Fibroblast of upper back skin (primary cell): ENCODE measurements around the gene TGM2.

Source experiments
- DNase-seq: peaks from one replicate; pipeline ENCODE4 v3.0.0-alpha.2; 2013

TGM2 gene

DNA sequence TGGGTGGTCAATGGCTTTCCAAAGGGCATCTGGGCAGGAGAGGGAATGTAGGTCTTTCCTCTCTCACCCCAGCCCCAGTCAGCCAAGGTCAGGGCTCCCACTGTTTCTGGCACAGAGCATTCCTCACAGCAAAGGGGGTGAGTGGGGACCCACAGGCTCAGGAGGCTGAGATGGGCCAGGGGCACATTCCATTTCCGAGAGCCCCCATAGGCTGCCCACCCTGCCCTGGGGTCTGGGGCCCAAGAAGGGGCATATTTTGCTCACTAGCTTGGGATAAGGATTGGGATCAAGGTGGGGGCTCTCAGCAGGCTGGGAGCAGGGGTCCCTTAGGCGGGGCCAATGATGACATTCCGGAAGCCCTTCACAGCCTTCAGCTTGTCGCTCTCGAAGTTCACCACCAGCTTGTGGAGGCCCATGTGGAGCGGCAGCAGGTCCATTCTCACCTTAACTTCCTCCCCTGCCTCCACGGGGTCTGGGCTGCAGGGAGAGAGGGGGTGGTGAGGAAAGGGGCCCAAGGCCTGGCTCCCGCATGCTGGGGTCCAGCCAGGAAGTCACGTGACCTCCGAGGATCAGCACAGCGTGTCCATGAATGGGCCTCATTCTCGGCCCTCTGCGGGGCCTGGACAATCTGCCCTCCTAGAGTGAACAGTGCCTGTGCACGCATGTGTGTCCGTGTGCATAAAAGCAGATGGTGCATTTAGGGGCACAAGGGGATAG is 35.0 kb downstream of the TGM2 start:
- no peak for DNase-seq

DNA sequence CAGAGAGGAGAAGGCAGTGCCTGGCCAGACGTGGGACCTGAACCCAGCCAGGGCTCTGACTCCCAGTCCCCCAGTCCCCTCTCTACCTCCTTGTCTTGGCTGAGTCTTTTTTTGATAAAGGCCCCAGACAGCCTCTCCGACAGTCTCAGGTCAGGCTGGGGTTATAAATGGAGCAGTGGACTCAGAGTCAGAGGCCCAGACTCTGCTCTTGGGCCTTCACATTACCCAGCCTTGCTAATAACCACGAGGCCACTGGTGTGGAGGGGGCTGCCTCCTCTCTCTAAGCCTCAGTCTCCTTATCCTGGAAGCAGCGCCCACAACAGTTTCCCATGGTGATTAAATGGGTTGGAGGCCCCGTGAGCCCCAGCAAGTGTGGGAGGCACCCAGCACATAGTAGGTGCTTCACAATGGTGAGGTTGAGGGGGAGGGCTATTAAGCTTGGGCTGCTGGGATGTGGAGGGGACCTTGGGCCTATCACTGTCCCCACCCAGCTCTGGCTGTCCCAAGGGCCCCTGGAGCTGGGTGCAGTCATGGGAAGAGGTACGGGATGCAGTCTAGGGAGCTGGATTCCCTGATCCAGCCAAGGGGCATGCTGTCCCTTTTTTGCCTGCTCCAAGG is 35.7 kb downstream of the TGM2 start:
- no peak for DNase-seq

DNA sequence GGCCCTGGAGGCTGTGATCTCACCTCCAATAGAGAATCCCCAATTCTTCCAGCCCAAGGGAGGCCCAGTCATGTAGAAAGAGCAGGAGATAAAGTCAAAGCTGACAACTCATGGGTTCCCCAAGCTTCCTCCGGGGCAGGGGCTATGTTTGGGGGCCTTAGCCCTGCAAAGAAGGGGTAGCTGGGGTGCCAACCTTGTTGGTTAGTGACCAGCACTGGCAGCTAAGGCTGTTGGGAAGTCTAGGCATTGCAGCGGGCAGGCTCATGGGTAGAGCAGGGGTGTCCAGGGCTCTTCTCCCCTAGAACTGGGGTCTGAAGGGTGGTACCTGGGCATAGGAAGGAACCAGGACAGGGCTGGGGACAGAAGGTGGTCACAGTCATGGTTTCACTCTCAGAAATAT is 36.4 kb downstream of the TGM2 start:
- DNase-seq, result no peak

DNA sequence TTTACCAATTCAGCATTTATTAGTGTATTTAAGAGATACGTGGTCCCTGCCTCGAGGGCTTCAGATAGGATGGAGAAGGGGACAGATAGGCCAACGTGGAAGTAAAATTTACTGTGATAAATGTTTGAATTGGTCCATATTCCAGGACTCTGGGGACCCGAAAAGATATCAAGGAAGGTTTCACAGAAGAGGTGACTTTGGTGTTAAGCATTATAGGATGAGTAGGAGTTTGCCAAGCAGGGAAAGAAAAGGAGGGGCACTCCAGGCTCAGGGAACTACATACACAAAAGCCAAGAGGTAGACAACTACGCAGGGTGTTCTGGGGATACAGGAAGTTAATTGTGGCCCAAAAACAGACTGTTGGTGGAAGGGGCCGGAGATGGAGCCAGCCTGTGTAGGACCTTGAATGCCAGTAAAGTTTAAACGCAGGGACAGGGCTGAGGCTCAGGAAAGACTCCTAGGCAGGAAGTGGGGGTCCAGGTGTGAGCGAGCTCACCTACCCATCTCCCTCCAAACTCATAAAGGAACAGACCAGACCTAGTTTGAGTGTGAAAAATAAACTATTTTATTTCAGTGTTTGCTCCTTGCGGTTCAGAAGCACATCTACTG is 37.0 kb downstream of the TGM2 start:
- no peak for DNase-seq

DNA sequence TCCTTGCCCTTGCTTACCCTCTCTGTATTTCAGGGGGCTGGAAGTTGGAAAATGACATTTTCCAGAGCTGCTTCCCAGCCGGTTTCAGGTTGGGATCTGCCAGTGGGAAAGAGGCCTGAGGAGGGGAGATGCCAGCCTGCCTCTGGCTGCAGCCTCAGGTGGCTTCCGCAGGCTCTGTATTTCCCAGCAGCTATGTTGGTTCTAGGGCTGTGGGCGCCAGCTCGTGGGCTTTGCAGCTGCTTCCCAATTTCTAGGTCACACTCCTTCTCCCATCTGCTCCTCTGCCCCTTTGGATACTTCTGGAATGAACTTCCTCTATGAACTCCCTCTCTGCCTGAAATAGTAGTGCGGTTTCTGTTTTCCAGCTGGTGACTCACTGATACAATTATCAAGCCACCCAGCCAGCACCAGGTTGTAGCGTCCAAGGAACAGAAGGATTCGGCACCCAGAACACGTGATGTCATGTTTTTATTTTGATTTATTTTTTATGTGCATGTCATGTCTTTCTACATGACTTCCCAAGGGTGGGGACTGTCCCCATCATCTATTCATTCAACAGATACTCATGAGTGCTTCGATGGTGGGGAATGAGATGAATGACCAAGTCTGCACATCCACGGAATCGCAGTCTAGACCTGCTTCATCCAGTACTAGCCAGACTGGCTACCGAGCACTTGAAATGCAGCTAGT is 38.0 kb downstream of the TGM2 start:
- peak; percentile 76 for DNase-seq

DNA sequence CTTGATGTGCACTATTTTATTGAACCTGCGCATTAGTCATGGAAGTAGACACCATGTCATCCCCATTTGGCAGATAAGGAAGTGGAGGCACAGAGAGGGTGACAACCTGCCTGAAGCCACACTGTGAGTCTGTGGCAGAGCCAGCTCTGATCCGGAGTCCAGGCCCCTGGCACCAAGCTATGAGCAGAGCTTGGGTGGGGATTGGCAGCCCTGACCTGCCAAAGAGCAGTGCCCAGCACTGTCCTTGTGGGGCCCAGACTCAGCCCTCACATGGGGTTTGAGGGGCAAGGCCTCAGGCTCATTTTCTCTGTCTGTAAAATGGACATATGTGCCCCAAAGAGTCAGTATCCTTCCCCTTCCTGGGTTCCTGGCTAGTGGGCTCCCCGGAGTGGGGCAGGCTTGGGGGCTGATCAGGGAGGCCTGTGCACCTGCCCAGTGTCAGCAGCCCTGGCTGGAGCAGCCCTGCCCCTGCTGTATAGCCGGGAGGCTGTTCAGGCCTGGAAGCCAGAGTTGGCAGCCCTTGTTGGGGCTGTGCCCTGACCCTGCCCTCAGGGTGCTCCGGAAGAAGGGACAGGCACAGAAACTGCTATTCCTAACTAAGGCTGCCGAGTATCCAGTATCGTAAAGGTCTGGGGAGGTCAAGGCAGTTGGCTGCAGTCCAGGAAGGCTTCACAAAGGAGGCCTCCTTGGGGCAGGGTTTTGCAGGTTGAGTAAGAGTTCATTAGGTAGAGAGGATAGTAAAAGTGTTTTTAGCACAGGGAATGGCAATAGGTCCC is 38.7 kb downstream of the TGM2 start:
- no peak for DNase-seq

DNA sequence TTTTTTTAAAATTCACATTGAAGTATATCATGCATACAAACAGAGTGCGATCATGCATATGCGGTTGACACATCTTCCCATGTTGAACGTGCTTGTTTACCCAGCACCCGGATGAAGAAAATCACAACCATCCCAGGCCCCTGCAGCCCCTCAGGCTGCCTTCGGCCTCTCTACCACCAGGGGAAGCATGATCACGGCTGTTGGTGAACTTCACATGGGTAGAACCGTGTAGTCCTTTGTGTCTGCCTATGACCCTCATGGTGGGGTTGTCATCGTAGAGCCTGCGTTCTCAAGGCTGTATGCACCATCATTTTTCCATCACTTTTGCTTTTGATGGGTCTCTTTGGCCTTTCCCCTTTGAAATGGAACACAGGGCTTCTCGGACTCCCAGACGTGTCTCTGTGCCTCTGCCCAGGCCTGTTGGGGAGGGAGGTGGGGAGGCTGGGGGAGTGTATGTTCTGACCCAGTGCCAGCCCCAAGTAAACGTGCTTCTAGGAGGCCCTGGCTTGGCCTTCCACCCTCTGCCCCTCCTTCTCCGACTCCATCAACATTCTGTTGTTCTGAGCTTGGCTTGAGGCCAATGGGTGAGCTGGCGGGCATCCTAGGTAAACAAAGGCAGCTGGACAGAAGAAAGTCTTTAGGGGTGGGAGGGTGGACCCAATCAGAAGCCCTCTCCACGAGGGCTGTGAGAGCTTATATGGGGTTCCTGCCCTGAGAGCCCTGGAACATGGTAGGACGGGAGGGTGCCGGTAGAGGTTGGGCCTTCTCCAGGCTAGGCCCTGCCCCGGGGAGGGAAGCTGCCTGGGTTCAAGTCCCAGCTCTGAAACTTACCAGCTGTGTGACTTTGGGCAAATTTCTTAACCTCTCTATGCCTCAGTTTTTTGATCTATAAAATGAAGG is 39.7 kb downstream of the TGM2 start:
- DNase-seq, result no peak

DNA sequence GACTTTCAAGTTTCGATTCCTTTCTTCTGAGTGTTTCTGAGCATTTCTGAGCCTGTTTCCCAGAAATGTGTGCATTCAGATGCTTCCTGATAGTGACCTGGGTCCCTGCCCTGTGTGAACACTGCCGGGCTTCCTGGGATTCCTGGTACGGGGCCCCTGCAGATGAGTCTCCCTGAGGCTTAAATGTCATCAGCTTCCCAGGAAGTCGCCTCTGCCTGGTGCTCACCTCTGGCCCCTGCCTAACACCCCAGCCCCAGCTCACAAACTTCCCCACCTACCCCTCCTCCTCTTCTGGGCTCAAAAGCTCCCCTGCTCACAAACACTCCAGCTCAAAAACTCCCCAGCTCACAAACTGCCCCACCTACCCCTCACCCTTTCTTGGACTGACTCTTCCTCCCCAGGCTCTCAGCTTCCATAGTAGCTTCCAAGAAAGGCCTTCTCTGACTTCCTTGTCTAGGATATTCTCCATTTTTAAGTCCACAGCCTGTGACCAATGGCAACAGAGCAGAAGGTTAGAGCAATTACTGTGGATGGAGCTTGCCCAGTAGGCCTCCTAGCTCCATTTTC is 42.0 kb downstream of the TGM2 start:
- DNase-seq, result peak; percentile 31

DNA sequence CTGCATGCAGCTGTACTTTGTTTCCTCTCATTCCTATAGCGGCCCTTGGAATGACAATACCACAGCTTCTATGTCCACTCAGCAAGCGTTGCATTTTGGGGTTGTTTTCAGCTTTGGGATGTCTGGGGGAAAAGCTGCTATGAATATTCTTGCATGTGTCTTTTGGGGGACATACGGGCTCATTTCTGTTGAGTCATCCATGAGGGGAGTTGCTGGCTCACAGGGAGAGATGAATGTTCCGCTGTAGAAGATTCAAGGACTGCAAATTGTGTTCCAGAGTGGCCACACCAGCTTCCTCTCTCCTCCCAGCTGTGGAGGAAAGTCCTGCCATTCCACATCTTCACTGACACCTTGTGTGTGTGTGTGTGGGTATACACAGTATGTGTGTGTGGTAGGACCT is 43.3 kb downstream of the TGM2 start:
- DNase-seq, result no peak

DNA sequence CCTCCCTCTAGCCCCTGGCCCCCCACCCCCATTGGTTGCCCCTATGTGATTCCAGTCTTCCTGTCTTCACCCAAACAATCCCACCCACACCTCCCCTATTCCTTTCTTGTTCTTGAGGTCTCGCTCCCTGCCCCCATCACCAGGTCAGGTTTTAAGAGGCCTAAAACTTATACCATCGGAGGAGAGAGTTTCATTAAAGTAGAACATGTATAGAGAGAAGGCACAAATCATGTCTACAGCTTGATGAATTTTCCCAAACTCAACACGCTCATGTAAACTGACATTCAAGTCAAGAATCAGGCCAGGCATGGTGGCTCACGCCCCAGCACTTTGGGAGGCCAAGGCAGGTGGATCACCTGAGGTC is 44.5 kb downstream of the TGM2 start:
- DNase-seq, result no peak

DNA sequence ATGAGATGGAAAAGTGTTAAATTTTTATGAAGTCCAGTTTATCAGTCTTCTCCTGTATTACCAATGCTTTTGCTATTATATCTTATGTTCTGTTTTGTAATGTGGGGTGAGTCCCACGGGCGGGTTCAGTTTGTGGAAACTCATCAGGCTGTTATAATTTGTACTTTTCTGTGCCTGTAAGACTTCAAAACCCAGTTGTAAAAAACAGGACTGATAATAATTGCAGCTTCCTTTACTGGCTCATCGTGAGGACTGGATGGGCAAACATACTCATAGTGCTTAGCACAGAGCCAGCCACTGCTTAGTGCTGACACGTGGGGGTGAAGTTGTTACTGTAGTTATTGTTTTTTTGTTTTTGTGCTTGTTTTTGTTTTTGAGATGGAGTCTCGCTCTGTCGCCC is 45.6 kb downstream of the TGM2 start:
- DNase-seq, result no peak

DNA sequence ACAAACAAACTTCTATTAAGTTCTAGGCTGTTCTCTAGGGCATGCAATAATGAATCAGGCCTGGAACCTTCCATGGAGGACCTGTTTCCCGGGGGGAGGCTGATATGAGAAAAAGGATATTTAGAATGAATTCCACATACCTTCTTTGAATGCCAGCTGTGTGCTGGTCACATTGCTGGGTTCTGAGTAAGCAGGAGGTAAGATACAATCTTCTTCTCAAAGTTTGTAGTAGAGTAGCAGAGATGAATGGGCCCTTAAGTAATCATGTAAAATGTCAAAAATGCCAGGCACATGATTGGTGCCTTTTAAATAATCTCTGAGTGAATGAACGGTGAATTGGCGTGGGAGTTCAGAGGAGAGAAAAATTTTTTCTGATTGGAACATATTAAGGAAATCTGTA is 47.4 kb downstream of the TGM2 start:
- DNase-seq, result peak; percentile 79

DNA sequence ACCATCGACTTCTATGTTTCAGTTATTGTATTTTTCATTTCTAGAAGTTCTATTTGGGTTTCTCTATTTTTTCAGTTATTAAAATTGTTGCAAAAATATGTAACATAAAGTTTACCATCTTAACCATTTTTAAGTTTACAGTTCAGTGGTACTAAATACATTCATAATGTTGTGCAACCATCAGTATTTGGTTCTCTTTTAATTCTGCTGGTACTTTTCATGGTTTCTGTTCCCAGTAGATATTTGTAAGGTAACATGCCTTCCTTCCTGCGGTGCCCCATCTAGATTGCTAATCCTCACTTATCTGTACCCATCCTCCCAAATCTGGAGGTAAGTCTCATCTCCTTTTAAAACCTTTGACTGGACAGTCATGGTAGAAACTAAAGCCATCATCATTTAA is 47.9 kb downstream of the TGM2 start:
- no peak for DNase-seq

DNA sequence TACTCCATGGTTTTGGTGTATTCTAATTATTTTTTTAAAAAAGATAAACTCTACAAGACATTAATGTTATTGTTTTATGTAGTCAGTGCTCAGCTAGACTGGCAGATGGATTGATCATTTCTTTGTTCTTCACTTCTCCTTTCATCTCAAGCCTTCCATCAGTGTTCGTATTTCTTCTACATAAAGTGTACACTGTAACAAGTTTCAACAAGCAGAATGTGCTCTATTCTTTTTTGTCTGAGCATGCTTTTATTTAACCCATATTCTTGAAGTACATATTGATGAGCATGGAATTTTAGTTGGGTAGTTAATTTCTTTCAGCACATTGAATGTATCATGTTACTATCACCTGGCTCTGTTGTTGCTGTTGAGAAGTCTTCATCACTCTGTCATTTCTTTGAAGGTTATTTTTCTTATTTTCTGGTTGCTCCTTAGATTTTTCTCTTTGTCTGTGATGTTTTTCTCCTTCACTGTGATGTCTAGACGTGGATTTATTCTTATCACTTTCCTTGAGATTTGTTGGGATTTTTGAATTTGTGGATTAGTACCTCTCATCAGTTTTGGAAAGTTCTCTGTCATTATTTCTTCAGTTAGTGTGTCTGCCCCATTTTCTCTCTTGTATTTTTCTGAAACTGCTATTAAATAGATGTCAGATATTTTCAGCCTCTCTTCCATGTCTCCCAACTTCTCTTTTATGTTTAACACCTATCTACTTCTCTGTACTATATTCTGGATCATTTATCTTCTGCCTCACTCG is 48.5 kb downstream of the TGM2 start:
- DNase-seq, result no peak

DNA sequence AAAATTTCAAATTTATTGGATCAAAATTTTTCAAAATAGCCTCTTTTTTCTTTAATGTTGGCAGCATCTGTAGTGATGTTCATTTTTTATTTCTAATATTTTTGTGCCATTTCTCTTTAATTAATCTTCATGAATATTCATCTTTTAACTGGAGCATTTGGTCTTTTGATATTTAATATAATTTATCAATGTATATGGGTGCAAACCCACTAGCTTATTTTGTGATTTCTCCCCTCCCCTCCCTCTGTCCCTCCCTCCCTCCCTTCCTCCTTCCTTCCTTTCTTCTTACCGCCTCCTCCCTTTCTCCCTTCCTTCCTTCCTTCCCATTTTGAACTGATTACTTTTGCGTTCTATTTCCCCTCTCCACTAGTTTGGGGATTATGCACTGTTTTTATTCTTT is 49.2 kb downstream of the TGM2 start:
- no peak for DNase-seq

DNA sequence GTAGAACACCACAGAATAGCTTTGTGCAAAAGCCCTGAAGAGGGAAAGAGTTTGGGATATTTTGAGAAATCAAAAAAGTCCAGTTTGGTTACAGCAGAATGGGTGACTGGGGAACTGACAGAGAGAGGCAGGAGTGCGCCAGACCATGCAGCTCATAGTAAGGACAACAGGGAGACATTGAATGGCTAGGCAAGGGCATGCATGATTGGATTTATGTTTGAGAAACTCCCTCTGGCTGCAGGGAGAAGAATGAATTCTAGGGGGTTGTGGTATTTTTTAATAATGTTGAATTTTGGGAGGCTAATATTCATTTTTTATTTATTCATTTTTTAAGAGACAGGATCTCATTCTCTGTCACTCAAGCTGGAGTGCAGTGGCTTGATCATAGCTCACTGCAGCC is 49.9 kb downstream of the TGM2 start:
- DNase-seq, result no peak

DNA sequence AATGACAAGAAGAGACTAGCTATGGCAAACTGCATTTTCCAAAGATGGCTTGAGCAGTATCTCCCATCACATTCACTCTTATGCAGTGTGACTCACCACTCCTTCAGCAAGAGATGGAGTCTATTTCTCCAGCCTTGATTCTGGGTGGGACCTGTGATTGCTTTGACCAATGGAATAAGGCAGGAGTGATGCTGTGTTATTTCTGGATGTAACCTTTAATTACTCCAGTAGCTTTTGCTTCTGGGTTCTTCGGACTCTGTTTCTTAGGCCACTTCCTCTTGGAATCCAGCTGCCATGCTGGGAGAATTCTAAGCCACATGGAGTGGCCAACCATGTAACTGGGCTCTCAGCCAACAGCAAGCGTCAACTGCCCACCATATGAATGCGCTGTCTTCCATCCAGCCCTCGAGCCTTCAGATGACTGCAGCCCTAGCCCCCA is 50.7 kb downstream of the TGM2 start:
- DNase-seq, result peak; percentile 52

DNA sequence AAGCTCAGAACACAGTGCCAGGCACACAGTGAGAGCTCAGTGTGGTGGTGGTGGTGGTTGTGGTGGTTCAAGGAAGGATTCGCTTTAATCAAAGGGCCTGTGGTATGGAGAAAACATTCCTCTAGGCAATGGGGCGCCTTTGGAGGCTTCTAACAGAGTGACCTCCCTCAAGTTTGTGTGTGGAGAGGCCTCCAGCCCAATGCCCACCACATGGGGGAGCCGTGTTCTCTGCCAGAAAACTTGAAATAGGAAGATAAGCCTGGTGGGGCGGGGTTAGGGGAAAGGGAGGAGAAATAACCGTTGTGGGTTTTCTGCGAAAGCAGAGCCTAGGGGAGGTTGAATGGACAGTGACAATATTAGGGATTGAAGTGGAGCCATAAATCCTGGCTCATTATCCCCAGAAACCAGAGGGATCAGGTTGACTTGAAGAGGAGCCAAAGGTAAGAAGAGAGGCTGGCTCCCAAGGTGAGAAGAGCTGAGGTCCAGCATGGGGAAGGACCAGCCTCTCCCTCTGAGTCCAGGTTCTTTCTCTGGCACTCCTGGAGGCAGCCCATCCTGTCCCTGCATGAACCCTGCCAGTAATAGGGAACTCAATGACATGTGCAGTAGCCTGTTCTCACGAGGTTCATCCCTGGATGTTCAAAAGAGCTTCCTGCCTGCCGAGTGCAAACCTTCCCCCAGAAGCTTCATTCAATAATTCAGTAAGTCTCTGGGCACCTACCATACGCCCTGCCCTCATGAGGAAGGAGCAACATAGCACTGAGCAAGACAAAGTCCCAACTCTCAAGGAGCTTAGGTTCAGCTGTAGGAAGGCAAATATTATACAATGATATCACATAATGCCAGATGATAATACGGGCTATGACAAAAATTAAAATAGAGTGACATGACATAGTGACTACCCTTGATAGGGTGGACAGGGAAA is 51.4 kb downstream of the TGM2 start:
- DNase-seq, result no peak

DNA sequence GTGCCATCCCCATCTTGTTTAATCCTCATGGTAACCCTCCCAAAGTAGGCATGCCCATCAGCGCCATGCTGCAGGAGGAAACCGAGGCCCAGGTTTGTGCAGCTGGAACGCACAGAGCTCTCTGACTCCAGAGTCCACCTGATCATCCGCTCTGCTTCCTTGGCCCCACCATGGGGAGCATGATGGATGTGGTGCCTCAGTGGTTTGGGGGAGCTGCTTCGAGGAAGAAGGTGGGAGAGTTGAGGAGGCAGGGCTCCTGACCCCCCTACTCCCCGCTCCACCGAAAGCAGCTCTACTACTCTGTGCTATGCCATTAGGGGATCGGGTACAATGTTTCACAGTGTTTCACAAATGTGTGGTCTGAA is 52.2 kb downstream of the TGM2 start:
- no peak for DNase-seq
